ENCODE results near the gene ACE.

ACE gene

GRCh38 chr17:63544467-63545301, 67.8 kb downstream of the ACE start:
- POLR2A ChIA-PET, result no interaction called here
- TF ChIP-seq CTCF (IDR thresholded peaks at IDR 0.05; ENCODE audit: control extremely low read depth, extremely low read depth, low read depth, missing control alignments), result no peak
- DNase-seq (ENCODE audit: extremely low spot score), result no peak
- CTCF ChIA-PET, result interaction anchor here (1.2 to 2.3 kb wide), 4 partner anchors 66 to 119 kb away, joined by 3 to 7 read pairs (median 5); no protein-coding TSS in a partner anchor

- POLR2A ChIA-PET, result no interaction called here
- CTCF ChIA-PET, result interaction anchor here (1.1 to 2.3 kb wide), 4 partner anchors 18 to 151 kb away, joined by 3 to 7 read pairs (median 4); no protein-coding TSS in a partner anchor
- no peak for TF ChIP-seq CTCF (IDR thresholded peaks at IDR 0.05; ENCODE audit: control extremely low read depth, extremely low read depth, low read depth, missing control alignments)
- DNase-seq (ENCODE audit: extremely low spot score), result no peak
These were observed 69.6 kb downstream of the ACE start for GRCh38 chr17:63546308-63547082.

GRCh38 chr17:63547083-63547523, 70.2 kb downstream of the ACE start:
- ChIA-PET POLR2A (no interaction called here), CTCF (interaction anchor here (1.1 to 2.3 kb wide), 3 partner anchors 18 to 152 kb away, joined by 3 to 7 read pairs (median 3); no protein-coding TSS in a partner anchor)
- no peak for DNase-seq (ENCODE audit: extremely low spot score)

More at GRCh38 chr17:63547083-63547523, 70.2 kb downstream of the ACE start:
- no peak for TF ChIP-seq CTCF (IDR thresholded peaks at IDR 0.05; ENCODE audit: control extremely low read depth, extremely low read depth, low read depth, missing control alignments)

Measured in GM10248 (cell line).